K562 treated with DMSO at 1 percent for 48 hours (cell line): ENCODE measurements around the gene EXOC8. TPM values are rescaled to one million over a fixed set of nuclear protein-coding genes. Genes with fewer than 3 reads are reported as not detected.

Experiments used
- total RNA-seq: library from RNA; unstranded; fragments of 300-600 nt; gene quantifications from 2 replicates; pipeline ENCODE4 v1.2.3, GENCODE V29; 2022; ENCODE audit warnings: low replicate concordance; ENCODE audit errors: extremely low read depth

The EXOC8 gene, protein sequence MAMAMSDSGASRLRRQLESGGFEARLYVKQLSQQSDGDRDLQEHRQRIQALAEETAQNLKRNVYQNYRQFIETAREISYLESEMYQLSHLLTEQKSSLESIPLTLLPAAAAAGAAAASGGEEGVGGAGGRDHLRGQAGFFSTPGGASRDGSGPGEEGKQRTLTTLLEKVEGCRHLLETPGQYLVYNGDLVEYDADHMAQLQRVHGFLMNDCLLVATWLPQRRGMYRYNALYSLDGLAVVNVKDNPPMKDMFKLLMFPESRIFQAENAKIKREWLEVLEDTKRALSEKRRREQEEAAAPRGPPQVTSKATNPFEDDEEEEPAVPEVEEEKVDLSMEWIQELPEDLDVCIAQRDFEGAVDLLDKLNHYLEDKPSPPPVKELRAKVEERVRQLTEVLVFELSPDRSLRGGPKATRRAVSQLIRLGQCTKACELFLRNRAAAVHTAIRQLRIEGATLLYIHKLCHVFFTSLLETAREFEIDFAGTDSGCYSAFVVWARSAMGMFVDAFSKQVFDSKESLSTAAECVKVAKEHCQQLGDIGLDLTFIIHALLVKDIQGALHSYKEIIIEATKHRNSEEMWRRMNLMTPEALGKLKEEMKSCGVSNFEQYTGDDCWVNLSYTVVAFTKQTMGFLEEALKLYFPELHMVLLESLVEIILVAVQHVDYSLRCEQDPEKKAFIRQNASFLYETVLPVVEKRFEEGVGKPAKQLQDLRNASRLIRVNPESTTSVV
- total RNA-seq: not detected in 2 replicates

DNA sequence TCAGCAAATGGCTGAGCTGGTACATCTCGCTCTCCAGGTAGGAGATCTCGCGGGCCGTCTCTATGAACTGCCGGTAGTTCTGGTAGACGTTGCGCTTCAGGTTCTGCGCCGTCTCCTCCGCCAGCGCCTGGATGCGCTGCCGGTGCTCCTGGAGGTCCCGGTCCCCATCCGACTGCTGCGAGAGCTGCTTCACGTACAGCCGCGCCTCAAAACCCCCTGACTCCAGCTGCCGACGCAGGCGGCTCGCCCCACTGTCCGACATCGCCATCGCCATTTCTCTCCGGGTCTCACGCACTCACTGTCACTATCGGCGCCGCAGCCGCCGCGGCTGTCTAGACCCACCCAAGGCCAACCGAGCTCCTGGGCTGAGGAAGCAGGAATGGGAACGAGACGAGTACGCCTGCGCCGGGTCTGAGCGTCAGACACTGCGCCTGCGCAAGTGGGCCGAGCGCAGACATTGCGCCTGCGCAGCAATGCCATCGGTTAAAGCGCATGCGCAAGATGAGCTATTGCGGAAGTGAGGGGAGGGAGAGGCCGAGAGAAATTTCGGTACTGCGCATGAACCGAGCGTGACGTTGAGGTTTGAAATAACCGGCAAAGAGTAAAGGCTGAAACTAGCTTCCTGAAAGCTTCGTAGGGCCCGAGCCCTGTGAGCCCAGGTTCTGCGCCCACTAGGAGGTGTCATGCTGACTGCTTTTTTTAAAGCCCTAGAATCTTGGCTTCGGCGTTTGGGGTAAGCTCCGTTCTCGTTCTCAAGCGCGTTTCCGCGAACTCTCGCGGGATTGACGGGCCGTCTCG lies at the start of gene EXOC8:
TSS of gene EXOC8 (minus strand) at position 381 of the 798 bp plus-strand sequence. CDS start at position 274, 107 bp downstream.

DNA sequence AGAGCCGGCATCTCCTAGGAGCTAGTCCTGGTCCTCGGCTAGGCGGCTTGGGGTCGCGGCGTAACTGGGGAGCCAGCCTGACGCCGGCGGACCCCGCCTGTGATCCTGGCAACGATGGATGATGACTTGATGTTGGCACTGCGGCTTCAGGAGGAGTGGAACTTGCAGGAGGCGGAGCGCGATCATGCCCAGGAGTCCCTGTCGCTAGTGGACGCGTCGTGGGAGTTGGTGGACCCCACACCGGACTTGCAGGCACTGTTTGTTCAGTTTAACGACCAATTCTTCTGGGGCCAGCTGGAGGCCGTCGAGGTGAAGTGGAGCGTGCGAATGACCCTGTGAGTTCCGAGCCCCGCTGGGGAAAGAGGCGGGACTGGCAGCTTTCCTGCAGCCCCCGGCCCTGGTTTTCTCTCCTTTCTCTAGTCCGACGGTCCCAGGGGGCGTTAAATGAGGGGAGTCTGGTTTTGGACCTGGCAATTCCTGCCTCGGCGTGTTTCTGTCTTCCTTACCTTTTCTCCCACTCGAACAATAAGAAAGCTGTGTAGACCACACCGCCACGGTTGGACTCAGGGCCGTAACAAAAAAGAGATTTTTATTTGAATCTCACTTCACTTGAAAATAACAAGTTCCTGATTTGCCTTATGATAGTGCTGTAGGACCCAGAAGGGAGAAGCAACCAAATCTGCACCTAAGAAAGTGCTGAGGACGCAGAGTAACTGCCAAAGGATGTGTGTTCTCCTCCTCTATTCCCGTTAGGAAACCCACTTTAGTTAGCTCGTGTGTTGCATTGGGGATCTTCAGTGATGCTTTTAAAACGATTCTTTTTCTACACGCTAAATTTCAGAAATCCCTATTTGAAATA lies 847 bp upstream of the EXOC8 start, which contains the start of gene SPRTN:
TSS of gene SPRTN (plus strand) at position 24 of the 859 bp plus-strand sequence. CDS start at position 115, 91 bp downstream.

Other genes starting within 250 kb of the EXOC8 start
- gene TRIM67, start 175.8 kb downstream of the EXOC8 start, total RNA-seq: not detected in 2 replicates
- not detected in 2 replicates for gene GNPAT, start 96.6 kb downstream of the EXOC8 start, total RNA-seq
- not detected in 2 replicates for gene SPRTN, start 441 bp upstream of the EXOC8 start, total RNA-seq
- gene EGLN1, start 84.4 kb upstream of the EXOC8 start, total RNA-seq: not detected in 2 replicates
- not detected in 2 replicates for gene TSNAX, start 190.8 kb upstream of the EXOC8 start, total RNA-seq